Motor neuron (in vitro differentiated cells): ENCODE measurements around the gene MFSD1. TPM values are rescaled to one million over a fixed set of nuclear protein-coding genes. Genes with fewer than 3 reads are reported as not detected.
A peak's percentile ranks its signal among the peaks of the same experiment; 100 is the strongest.

Source experiments
- ATAC-seq, 8 experiments: fragments of 200-7000 bp; cut with Tn5 transposase; replicated peaks in 6 of 8; 2 replicates each; pipeline ENCODE4 v1.8.0; 2021; ENCODE audit warnings: mild to moderate bottlenecking in 8 of 8, moderate library complexity in 8 of 8
- H3K27ac ChIP-seq, 2 donors: fragments of 250-450 bp; sonication (Bioruptor Pico); 2 replicates each; pipeline ENCODE4 v1.9.0; 2021; ENCODE audit warnings: antibody characterized with exemption in 2 of 2, mild to moderate bottlenecking in 2 of 2, moderate library complexity in 1 of 2
- H3K4me1 ChIP-seq, 2 donors: fragments of 250-450 bp; sonication (Bioruptor Pico); replicated peaks in 1 of 2; 2 replicates each; pipeline ENCODE4 v1.6.1; 2021; ENCODE audit warnings: antibody characterized with exemption in 2 of 2, mild to moderate bottlenecking in 2 of 2, moderate library complexity in 1 of 2
- H3K4me3 ChIP-seq, 5 donors: fragments of 250-450 bp; sonication (Bioruptor Pico); 2 replicates each; pipeline ENCODE4 v1.9.0; 2021; ENCODE audit warnings: antibody characterized with exemption in 5 of 5, mild to moderate bottlenecking in 5 of 5, moderate library complexity in 4 of 5
- WGBS, 10 experiments: fragments of 450-650 bp; shearing (Covaris generic); methylation state at CpG; one replicate each; pipeline ENCODE4 v1.0.0; 2022; 5-methylcytosine and 5-hydroxymethylcytosine counted together
- in situ Hi-C, 9 experiments: fragments of 400-800 bp; cut with MboI; loops; one replicate each; pipeline ENCODE4 v1.15.0; 2021; ENCODE audit warnings: low sequenced_read_pairs in 9 of 9, low pct_unique_long_range_greater_than_20kb in 2 of 9; ENCODE audit not compliant: unreplicated experiment in 9 of 9
- total RNA-seq, 8 experiments: library from RNA; unstranded; fragments of 300-600 nt; gene quantifications; 2 replicates each; pipeline versions ENCODE4 v1.2.3 to v1.2.4, GENCODE V29; 2022

The MFSD1 gene
- total RNA-seq, 8 experiments from 2014 or later: 10.1 to 70.1 (median 22.9) TPM

DNA sequence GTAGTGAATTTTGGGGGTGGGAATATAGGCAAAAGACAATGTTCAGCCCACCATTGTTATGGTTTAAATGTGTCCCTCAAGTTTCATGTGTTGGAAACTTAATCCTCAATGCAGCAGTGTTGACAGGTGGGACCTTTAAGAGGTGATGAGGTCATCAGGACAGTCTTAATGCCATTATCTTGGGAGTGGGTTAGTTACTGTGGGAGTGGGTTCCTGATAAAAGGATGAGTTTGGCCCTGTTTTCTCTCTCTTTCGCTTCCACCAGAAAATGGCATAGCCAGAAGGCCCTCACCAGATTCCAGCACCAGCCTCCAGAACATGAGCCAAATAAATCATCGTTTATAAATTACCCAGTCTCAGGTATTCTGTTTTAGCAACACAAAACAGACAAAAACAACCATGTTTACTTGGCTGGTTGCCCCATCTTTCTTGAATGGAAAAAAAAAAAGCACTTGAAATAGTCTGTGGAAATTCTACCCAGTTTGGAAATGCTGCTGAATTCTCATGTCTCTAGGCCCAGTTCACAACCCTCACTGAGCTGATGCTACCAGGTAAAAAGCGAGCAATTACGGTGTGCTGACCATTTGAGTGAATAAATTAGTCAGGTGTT is 31.0 kb upstream of the MFSD1 start:
- no peak for ATAC-seq
- Histone ChIP-seq H3K4me1 (peaks cover 0 to 10% of the 10 kb centered on the region in 2 donors), H3K4me3 (no peak overlapping the region), H3K27ac (no peak overlapping the region)
- 40 to 100% (median 92%) methylated on average over 1 to 4 of the region's 4 CpGs; no CpG with 5 or more reads in 1 of the 10 experiments for WGBS, 10 experiments
- in situ Hi-C loops: no loop called here

- Histone ChIP-seq H3K4me1 (peaks cover 0 to 10% of the 10 kb centered on the region in 2 donors), H3K27ac (no peak overlapping the region), H3K4me3 (no peak overlapping the region)
- ATAC-seq: peak in 2 of 8 experiments; percentile 7
- WGBS, 10 experiments: 71 to 100% (median 86%) methylated on average over 1 of the region's 1 CpG; no CpG with 5 or more reads in 6 of the 10 experiments
- in situ Hi-C loops: no loop called here
Observed at GRCh38 chr3:158771577-158771976, 30.3 kb upstream of the MFSD1 start.

- Histone ChIP-seq H3K4me1 (peaks cover 0 to 10% of the 10 kb centered on the region in 2 donors), H3K27ac (no peak overlapping the region), H3K4me3 (no peak overlapping the region)
- no peak for ATAC-seq
- in situ Hi-C loops: no loop called here
- 48 to 100% (median 85%) methylated on average over 1 to 3 of the region's 3 CpGs; no CpG with 5 or more reads in 3 of the 10 experiments for WGBS, 10 experiments
Observed at GRCh38 chr3:158771982-158772381, 29.9 kb upstream of the MFSD1 start.

DNA sequence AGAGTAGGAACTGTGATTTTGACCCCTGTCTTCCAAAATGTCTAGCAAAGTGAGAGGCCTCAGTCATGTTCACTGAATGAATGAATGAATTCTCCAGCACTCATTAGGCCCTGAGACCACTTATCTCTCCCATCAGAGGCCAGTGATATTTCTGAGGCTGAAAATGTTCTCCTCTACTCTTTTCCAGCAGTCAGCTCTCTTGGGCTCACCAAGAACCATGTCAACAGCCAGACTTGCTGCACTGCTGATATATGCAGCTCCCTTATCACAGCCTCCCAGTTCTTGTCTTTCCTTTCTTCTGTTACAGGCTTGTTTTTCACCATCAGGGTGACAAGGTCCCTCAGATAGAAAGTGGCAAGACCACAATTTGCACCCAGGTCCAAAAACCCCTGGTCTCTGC is 28.7 kb upstream of the MFSD1 start:
- ATAC-seq: no peak
- H3K27ac ChIP-seq: no peak overlapping the region
- peaks cover 0 to 8% of the 10 kb centered on the region in 2 donors for H3K4me1 ChIP-seq
- no peak overlapping the region for H3K4me3 ChIP-seq
- in situ Hi-C loops: no loop called here

DNA sequence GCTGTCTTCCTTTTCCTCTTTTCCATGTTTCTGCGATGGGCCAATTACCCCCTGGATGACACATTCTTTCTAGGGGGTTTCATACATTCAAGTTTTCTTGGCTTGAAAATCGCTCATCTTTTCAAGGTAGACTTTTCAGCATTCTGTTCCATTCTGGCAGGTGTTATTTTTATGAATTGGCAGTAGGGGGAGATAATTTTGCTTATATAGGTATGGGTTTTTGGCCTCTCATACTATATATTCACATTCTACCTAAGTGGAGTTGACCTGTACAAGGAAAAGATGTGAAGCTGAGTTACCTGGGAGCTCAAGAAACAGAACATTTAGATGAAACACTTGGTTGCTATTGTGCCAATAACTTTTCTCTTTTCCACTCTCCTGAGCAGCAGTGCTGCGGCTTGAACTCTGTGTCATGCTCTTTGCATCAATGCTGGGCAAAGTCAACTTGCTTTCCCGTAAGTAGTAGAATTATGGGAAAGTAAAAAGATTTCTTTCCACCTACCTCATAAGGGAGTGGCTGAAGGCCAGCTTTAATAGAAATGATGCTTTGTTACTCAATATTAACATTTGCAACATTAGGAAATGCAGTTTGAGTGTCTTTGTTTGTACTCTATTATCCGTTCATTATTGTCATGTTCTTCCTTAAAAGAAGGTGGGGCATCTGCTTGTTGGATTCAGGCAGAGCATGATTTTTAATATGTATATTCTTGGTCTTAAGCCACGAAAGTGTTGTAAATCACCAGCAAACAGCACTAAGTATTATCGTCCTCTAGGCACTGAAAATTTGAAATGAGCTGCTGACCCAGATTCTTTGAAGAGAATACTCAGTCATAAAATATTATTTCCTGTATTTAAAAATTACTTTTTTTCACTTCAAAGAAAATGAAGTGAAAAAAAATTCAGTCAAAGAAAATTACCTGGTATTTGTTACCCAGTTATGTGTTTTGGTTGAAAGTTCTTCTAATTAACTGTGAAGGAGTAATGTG is 27.7 kb upstream of the MFSD1 start:
- no peak overlapping the region for H3K4me3 ChIP-seq
- in situ Hi-C loops: no loop called here
- 36 to 96% (median 85%) methylated on average over 2 to 7 of the region's 7 CpGs for WGBS, 10 experiments
- no peak overlapping the region for H3K27ac ChIP-seq
- no peaks in the 10 kb centered on the region for H3K4me1 ChIP-seq
- peak in 3 of 8 experiments; percentile 66 to 75 (median 67) for ATAC-seq

GRCh38 chr3:158774965-158775364 is 26.9 kb upstream of the MFSD1 start:
- no peaks in the 10 kb centered on the region for H3K4me1 ChIP-seq
- 29 to 100% (median 93%) methylated on average over 1 to 2 of the region's 2 CpGs for WGBS, 10 experiments
- in situ Hi-C loops: loop anchor here in 2 of 9 experiments (25.0 kb wide), 1 partner anchor 113 kb away; the partner anchor contains the start of gene LXN (in 2 of the 2)
- H3K4me3 ChIP-seq: no peak overlapping the region
- ATAC-seq: peak in 1 of 8 experiments; percentile 6
- H3K27ac ChIP-seq: no peak overlapping the region

DNA sequence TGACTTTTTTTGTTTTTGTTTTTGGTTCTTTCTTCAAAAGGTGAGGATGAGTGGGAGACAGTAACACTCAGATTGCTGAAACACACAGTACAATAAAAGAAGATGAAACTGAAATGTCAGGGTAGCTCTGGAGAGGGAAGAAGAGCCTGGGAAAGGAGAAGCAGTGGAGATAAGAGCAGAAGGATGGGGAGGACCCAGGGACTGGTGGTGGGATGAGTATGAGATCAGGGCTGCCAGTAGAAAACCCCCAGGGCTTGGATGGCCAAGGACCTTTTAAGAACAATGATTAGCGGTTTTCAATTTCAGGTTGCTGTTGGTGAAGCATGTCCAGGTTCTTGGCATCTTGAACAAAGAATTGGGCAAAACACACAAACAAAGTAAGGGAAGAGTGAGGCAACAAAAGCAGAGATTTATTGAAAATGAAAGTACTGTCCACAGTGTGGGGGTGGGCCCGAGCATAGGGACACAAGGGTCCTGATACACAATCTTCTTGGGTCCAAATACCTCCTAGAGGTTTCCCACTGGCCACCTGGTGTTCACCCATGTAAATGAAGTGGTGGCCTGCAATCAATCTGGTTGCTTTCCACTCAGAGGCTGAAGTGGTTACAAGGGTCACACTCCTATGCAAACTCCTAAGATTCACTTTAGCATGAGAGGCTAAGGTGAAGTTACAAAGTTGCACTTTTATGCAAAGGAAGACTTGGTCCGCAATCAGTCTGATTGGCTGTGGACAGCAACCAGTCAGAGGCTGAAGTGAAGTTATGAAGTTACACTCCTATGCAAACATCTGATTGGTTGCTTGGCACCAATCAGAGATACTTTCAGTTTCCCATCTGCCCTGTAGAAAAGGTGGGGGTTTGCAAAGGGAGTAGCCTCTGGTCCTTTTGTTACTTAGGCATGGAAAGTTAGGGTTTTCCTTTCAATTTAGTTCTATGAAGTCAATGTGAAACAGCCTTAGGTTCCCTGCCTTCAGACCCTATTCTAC is 26.1 kb upstream of the MFSD1 start:
- Histone ChIP-seq H3K27ac (no peak overlapping the region), H3K4me3 (no peak overlapping the region), H3K4me1 (no peaks in the 10 kb centered on the region)
- 60 to 100% (median 97%) methylated on average over 1 to 2 of the region's 3 CpGs for WGBS, 10 experiments
- no peak for ATAC-seq
- in situ Hi-C loops: loop anchor here in 2 of 9 experiments (25.0 kb wide), 1 partner anchor 113 kb away; the partner anchor contains the start of gene LXN (in 2 of the 2)

DNA sequence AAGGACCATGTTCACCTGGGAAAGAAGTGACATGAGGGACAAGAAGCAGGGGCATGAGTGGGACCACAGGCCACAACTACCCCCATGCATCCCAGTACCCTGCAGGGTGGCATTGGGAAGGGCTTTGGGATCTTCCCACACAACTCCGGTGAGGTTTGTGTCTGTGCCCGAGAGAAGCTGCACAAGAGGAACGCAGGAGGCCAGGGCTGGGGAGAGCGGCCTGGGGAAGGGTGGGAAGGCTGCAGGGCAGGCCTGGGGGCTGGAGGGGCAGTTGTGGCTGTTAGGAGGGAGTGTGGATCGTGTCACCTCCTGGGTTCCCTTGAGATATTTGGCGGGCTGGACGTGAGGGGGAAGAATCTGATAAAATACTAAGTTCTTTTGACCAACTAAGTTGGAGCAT is 25.3 kb upstream of the MFSD1 start:
- in situ Hi-C loops: loop anchor here in 2 of 9 experiments (25.0 kb wide), 1 partner anchor 114 kb away; the partner anchor contains the start of gene LXN (in 2 of the 2)
- no peak overlapping the region for H3K27ac ChIP-seq
- 92% methylated on average over 2 of the region's 7 CpGs; no CpG with 5 or more reads in 9 of the 10 experiments for WGBS, 10 experiments
- no peaks in the 10 kb centered on the region for H3K4me1 ChIP-seq
- ATAC-seq: no peak
- H3K4me3 ChIP-seq: no peak overlapping the region

GRCh38 chr3:158777161-158777873 is 24.5 kb upstream of the MFSD1 start:
- no peak for ATAC-seq
- Histone ChIP-seq H3K4me3 (no peak overlapping the region), H3K4me1 (no peaks in the 10 kb centered on the region), H3K27ac (no peak overlapping the region)
- WGBS, 10 experiments: 63 to 100% (median 88%) methylated on average over 1 to 3 of the region's 3 CpGs; no CpG with 5 or more reads in 2 of the 10 experiments
- in situ Hi-C loops: loop anchor here in 2 of 9 experiments (25.0 kb wide), 1 partner anchor 115 kb away; the partner anchor contains the start of gene LXN (in 2 of the 2)

DNA sequence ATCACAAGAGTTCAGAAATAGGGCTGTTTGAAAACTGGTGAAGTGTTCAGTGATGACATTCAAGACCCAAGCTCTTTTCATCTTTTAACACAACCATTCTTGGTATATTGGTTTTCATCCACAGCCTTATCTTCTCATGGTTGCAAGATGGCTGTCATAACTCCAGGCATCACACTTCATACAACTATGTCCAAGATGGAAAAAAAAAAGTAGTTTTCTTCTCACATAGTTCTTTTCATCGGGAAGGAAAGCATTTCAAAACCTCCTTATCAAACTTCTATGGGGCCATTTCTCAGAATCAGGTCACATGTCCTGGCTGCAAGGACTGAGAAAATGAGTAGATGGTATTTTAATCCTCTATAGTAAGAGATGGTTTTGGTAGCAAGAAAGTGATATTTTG is 21.1 kb upstream of the MFSD1 start:
- WGBS, 10 experiments: 88 to 100% (median 100%) methylated on average over 1 of the region's 1 CpG; no CpG with 5 or more reads in 3 of the 10 experiments
- no peak for ATAC-seq
- no peak overlapping the region for H3K27ac ChIP-seq
- H3K4me3 ChIP-seq: no peak overlapping the region
- H3K4me1 ChIP-seq: no peaks in the 10 kb centered on the region
- in situ Hi-C loops: loop anchor here in 2 of 9 experiments (10.0 to 25.0 kb wide), 2 partner anchors 56 to 118 kb away; partner anchors contain the start of gene LXN (in 2 of the 2)

DNA sequence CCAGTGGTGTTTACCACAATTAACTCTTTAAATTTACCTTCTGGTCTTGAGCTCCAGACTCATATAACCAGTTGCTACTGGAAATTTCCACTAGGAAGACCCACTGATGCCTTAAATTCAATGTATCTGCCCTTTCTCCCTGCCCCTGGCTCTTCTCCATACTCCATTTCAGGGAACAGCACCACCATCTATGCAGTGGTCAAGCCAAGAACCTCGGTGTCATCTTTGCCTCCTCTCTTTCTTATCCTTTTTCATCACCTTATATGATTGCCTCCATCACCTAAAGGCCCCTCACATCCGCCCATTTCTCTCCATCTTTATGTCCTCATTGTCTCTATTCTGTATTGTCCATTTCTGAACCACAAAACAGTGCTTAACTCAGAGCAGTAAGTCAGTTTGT is 20.7 kb upstream of the MFSD1 start:
- 58 to 100% (median 91%) methylated on average over 1 to 2 of the region's 2 CpGs; no CpG with 5 or more reads in 1 of the 10 experiments for WGBS, 10 experiments
- in situ Hi-C loops: loop anchor here in 2 of 9 experiments (10.0 to 25.0 kb wide), 2 partner anchors 56 to 119 kb away; partner anchors contain the start of gene LXN (in 2 of the 2)
- no peak overlapping the region for H3K4me3 ChIP-seq
- H3K27ac ChIP-seq: no peak overlapping the region
- no peak for ATAC-seq
- H3K4me1 ChIP-seq: no peaks in the 10 kb centered on the region
